ENCODE data around the gene ZNF516.

The ZNF516 gene

DNA sequence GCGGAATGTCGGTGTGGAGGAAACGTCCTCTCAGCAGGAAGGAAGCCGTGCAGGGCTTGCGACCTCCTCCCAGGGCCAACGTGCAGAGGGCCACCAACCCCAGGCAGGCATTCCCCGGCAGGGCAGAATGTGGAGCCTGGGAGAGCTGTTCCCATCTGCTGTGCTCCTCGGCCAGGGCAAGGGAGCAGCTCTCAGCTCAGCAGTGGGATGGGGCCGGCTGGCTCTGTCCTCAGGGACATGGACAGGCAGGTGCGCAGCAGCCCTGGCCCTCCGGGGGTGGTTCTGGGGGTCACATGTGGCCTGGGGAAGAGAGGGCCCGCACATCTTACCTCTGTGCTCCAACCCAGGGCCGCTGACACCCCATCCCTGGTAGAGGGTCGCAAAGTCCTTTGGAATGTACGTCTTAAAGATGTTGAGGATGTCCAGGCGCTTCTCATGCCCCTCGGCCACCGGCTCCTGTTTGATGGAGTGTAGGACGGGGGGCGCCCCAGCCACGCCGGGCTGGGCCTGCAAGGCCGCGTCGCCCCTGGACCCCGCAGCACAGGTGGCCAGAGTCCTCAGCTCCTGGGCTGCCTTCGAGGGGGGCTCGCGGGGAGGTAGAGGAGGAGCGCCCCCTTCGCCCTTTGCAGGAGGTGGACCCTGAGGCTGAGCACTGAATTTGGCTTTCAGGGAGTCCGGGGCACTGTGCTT, 116.4 kb downstream of the ZNF516 start:
- DNase-seq = no peak

DNA sequence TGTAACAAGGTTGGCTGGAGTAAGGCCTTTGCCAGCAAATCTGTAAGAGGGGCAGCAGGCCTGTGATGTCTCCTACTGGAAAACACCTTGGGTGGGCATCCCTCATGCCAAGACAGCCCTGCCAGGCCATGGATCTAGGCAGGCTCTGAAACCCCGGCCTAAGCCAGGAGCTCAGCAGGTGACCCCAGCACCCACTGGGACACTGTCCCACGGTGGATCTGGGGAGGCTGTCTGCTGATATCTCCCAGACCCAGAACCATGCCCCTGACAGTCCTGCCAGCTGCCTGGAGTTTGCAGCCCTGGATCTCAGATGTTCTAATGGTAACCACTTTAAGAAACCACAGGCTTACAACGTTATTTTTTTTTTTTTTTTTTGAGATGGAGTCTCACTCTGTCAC, 117.7 kb downstream of the ZNF516 start:
- DNase-seq = no peak

DNA sequence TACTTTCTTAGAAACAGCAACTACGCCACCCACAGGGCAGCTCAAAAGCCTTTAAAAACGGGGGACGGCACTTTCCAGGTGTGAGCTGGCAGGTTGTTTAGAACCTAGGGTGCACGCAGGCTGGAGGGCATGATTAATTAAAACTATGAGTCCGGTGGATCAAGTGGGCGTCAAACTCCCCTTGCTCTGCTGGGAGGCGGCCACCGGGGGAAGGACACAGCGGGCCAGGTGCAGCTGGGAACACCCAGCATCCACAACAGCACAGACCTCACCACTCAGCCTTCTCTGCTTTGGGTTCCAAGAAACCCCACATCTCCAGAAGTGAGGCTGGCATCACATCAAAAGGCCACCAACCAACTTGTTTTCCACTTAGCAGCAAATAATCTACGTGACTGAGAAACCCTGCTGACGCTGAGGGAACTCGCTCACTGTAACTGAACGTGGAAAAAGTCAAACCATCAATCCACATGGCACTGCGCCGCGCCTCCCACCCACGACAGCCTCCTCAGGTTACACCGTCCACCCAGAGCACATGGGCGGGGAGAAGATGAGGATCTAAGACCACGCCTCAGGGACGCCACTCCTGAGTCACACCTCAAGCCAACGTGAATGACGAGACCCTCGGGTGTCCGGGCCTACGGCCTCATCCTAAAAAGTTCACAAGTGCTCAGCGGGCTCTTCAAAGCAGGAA, 118.2 kb downstream of the ZNF516 start:
- DNase-seq = no peak

DNA sequence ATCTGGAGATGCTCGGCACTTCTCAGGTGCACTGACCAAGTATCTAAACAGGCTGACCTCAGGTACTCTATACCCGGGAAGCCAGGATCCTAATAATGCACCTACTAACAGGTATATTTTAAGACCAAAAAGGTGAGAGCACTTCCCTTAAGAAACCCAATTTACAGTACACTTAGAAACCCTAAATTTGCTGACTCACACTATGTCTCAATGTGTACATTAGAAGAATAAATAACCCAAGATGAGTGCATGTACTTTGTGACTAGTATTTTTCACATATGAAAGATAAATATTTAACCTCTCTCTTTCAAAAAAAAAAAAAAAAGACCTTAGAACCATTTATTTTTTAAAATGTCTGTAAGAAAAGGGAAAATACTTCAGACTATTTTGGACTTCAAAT, 118.8 kb downstream of the ZNF516 start:
- no peak for DNase-seq

DNA sequence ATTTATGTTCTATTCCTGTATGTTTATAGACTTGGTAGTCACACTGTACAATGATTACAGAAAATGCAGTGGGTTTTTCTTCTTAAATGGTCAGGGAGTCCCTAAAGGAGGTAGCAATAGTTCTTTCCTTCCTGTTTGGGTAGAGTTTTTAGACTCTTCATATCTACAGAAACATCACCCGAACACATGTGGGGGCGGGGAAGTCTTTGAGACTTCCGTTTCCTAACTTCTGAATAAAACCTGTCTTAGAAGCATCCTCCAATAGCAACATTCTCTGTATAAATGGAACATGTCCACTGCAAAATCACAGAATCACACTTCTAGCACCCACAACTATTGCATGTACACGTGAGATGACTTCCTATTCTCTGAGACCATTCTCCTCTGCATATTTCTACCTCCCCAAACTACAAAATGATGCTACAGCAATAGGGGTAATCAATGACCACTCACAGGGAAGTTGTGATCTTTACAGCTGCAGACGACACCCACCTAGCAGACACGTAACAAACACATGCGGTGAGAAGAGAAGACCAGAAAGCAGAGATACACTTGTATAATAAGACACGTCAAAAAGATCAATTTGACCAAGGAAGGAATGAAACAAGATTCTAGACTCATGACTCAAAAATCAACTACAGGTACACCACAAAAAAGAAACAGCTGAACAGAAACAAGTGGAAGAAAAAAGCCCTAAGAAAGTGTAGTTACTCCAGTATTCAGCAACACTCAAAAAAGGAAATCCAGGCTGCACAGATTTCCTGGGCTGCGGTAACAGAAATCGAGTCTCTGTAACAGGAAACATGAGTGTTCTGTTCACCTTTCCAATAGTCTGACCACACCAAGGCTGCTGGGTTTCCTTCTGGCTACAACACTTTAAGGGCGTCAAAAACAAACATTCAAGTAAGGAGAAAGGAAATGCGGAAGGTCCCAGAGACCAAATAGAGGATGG, 120.4 kb downstream of the ZNF516 start:
- DNase-seq = no peak

GRCh38 chr18:76373297-76373696, 121.7 kb downstream of the ZNF516 start:
- DNase-seq = no peak

DNA sequence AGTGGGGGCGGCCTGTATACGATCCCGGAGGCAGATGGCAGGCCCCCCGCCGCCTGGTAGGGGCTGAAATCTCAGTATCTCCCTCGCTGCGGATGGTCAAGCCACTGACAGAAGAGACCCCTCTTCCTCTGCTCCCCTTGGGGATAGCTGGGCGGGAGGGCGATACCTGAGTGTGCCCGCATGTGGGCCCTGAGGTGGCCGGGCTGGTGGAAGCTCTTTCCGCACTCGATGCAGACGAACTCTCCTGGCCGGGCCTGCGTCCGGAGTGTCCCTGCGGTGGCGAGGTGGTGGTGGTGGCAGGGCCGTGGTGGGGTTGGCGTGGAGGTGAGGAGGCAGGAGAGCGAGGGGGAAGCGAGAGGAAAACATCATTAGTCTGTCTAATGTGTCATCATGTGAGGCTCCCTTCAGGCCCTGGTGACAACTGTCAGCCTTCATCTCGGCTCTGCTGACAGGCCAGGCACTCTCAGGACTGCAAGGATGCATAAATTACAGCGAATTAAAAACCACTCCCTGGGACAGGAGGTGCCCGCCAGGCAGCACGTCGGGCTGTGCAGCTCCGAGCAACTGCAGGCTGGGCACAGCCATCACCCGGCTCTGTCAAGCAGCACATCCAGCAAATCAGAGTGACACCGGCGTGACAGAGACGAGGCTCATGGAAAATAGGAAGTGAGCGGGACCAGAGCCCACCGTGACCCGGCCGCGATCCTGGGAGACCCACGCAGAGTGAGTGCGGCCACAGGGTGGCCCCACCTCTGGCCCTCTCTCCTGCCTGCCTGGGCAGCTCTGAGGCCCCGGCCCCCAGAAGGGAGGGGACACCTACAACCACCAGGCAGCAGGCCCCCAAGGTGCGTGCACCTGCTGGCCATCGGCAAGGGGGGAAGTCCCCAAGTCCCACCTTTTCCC, 123.5 kb downstream of the ZNF516 start:
- no peak for DNase-seq

DNA sequence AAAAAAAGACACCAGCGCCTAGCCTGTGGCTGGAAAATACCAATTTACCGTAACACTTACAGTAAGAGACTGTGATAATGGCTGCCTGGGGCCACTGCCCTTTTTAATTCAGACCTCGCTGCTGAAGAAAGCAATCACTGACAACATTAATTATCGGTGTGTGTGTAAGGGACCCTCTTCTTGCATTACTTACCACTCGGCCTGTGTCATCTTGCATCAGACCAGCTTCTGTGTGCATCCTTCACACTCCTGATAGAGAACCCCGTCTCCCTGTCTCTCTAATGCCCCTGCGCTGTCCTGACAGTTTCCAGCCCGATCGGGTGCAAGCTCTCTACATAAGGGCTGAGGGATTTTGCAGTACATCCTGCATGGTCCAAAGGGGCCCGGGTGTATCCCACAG, 124.4 kb downstream of the ZNF516 start:
- DNase-seq = no peak

GRCh38 chr18:76370201-76370600, 124.8 kb downstream of the ZNF516 start:
- DNase-seq = no peak

- no peak for DNase-seq
Measured at GRCh38 chr18:76369791-76370190, 125.3 kb downstream of the ZNF516 start.

- no peak for DNase-seq
Measured at GRCh38 chr18:76368976-76369375, 126.1 kb downstream of the ZNF516 start.

- no peak for DNase-seq
Measured at GRCh38 chr18:76368271-76368670, 126.8 kb downstream of the ZNF516 start.

DNA sequence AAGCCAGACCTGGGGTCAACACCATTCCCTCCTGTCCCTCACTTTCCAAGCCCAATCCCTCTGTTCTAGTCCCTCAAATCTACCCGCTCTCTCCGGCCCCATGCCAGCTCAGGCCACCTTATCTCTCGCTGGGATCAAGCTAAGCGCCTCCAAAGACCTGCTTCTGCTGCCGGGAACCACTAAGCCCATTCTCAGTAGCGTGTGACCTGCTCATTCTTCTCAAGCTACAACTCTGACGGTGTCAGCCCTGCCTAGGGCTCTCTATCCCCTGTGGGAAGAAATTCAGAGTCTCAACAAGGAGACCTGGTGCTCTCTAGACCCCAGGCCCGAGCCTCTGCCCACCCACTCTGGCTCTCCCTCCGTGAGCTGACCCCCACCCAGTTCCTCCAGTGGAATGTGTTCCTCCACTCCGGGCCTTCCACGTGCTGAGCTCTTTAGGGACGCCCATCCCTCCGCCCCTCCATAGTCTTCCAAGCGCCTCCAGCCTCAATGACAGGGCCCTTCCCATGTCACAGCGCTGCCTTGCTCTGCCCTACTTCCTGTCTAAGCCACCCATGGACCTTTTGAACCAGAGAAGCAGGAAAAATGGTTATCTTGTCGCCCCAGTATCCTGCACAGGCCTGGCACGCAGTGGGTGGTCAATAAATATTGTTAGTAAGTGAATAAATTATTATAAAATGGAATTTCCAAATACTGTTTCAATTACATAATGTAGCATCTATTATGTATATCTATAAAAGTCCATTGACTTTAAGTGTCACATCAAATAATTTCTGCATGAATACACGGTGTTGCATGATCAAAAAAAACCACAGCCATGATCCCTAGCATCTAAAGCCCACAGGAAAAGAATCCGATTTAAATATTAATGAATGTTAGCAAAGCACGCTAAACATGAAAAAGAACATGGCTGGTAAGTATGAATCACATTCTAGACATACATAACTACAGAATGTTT, 127.6 kb downstream of the ZNF516 start:
- no peak for DNase-seq

DNA sequence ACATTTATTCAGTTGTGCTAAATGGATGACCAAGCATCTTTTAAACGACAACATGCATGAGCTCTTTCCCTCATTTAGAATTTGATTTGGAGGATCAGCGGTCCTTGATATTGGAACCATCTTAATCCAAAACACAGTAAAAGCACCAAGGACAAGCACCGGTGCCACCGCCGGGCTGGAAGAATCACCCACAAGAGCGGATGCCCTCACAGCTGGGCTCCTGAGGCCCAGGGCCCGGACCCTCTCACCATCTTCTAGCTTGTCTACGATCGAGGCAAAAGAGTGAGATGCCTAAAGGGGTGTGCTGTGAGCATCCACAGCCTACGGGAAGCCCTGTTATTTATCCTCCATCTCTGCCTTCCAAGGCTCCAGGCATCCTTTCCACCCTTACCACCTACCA, 129.5 kb downstream of the ZNF516 start:
- DNase-seq = no peak

DNA sequence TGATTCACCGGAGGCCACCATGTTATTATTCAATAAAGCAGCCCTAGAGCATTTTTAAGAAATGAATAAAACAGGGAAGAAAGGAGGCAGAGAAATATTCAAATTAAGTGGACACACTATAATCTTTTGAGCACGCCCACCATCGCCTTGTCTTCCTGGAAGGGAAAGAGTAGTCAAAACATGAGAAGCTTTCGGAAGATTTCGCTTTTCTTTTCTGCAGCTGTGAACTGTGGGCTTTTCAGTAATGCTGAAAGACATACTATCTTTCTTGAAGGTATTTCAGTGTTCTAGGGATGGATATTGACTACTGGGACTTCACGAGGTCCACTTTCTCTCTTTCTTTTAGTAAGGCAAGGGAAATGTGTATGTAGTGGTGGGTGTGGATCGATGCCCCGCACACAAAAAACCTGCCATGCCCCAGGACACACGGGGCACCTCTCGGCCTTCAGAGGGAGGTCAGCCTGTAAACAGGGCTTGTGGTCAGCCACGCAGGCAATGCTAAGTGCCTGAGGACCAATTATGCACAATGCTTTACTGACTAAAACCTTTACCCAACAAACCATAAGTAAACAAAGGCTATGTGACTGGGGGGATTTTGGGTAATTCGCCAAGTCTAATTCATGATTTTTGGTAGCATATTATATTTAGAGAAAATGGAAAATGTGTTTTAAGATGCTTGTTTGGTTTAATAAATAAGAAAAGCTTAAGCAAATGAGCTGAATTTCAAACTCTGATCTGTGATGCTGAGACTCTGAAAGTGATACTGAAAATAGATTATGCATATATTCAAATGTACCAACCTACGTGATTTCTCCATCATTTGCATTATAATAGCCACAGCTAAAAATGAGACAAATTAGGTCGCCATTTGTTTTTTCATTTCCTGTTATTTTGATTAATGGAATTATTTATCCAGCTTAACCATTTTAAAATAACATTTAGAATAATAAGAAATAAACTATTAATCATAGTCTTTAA, 130.5 kb downstream of the ZNF516 start:
- no peak for DNase-seq

DNA sequence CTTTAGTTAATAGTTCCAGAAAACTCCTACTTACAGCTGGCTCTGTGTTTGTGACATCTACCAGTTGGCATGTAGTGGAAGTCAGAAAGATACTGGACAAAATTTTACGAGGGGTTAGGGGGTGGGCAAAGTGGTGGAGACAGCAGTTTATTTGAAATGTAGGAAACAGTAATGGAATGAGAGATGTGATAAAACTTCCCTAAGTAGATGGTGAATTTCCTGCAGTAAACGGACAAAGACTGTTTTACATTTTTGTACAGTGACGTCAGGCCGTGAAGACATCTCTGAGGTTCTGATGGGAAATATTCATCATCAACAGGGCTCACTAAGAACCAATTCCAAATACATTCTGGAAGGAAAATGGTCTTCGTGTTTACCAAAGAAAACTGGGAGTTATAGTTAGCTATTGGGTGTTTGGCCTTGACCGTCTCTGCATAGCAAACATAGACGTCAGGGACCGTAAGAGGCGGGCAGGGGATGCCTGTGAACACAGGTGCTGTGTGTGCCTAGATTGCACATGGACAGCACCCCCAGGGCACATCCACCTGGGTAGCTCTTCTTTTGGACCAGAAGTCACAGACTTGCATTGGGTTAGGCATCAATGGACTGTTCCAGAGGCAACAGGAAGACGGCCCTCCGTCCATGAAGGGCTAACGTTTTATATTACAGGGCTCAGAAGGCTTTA, 131.5 kb downstream of the ZNF516 start:
- no peak for DNase-seq

- no peak for DNase-seq
Measured at GRCh38 chr18:76362676-76363075, 132.4 kb downstream of the ZNF516 start.

DNA sequence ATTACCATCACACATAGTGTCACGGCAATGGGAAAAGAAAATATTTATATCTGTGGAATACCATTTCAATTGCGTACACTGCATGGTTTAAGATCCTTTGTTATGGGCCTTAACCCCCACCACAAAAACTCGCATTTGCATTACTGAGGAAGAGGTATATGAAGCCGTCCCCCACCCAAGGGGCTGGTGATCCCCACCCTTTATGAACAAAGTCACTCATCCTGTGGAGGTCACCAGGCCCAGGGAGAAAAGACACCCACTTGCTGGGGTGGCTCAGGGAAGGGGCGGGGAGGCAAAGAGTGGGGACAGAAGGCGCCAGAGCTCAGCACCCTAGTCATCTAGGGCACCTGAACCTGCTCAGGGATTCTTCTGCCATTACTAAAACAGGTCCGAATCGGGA, 133.8 kb downstream of the ZNF516 start:
- DNase-seq = no peak

GRCh38 chr18:76359909-76360308, 135.1 kb downstream of the ZNF516 start:
- no peak for DNase-seq
